WTC11 (cell line): ENCODE measurements around the gene SYT9. TPM values are rescaled to one million over a fixed set of nuclear protein-coding genes. Genes with fewer than 3 reads are reported as not detected.
A peak's percentile ranks its signal among the peaks of the same experiment; 100 is the strongest.

ENCODE experiments used
- ATAC-seq: fragments of 200-7000 bp; cut with Tn5 transposase; 2 replicates; pipeline ENCODE4 v1.10.0; 2021; ENCODE audit warnings: mild to moderate bottlenecking, moderate library complexity
- CTCF ChIA-PET: fragments of 300-600 bp; sonication (Branson Sonifier 250); formaldehyde crosslinking; loops from one replicate; lab custom pipeline; 2021; ENCODE audit warnings: antibody characterized with exemption; lab: Charles Lee
- POLR2A ChIA-PET: fragments of 350-600 bp; sonication (Branson Sonifier 250); formaldehyde crosslinking; loops from one replicate; lab custom pipeline; 2021; ENCODE audit warnings: antibody characterized with exemption; lab: Charles Lee
- DNase-seq: peaks from one replicate; pipeline ENCODE4 v3.0.0; 2021; ENCODE audit warnings: low spot score
- H3K27ac Mint-ChIP-seq: 2 replicates; pipeline ENCODE4 v1.8.0; 2021; ENCODE audit warnings: mixed read lengths
- H3K27me3 Mint-ChIP-seq: 2 replicates; pipeline ENCODE4 v1.8.0; 2021; ENCODE audit warnings: low read depth, mild to moderate bottlenecking, moderate library complexity, mixed read lengths
- H3K36me3 Mint-ChIP-seq: 2 replicates; pipeline ENCODE4 v1.8.0; 2021; ENCODE audit warnings: mixed read lengths
- H3K4me1 Mint-ChIP-seq: 2 replicates; pipeline ENCODE4 v1.8.0; 2022; ENCODE audit warnings: mixed read lengths
- H3K4me3 Mint-ChIP-seq: 2 replicates; pipeline ENCODE4 v1.8.0; 2021; ENCODE audit warnings: mild to moderate bottlenecking, moderate library complexity, mixed read lengths
- H3K9me3 Mint-ChIP-seq: 2 replicates; pipeline ENCODE4 v1.8.0; 2021; ENCODE audit warnings: mixed read lengths
- AR ChIP-seq: fragments of 250-450 bp; sonication (Bioruptor Pico); IDR thresholded peaks from 2 replicates; pipeline ENCODE4 v1.9.0; 2021; ENCODE audit warnings: mild to moderate bottlenecking
- CDX4 ChIP-seq: fragments of 250-450 bp; sonication (Bioruptor Pico); IDR thresholded peaks from 2 replicates; pipeline ENCODE4 v1.9.0; 2021; ENCODE audit warnings: moderate library complexity, mild to moderate bottlenecking, inconsistent platforms, borderline replicate concordance
- E2F5 ChIP-seq: sonication (generic); formaldehyde crosslinking; IDR thresholded peaks from 2 replicates; pipeline ENCODE4 v1.8.1; 2022; ENCODE audit warnings: mild to moderate bottlenecking, moderate library complexity, missing genetic modification reagents
- ELF4 ChIP-seq: sonication (generic); formaldehyde crosslinking; IDR thresholded peaks from 2 replicates; pipeline ENCODE4 v1.8.1; 2022; ENCODE audit warnings: low read depth, mild to moderate bottlenecking, moderate library complexity, missing genetic modification reagents
- ERG ChIP-seq: fragments of 250-450 bp; sonication (Bioruptor Pico); IDR thresholded peaks from 2 replicates; pipeline ENCODE4 v1.8.0; 2021; ENCODE audit warnings: mild to moderate bottlenecking
- FOXP1 ChIP-seq: sonication (generic); formaldehyde crosslinking; IDR thresholded peaks from 2 replicates; pipeline ENCODE4 v1.8.0; 2022; ENCODE audit warnings: missing genetic modification reagents, mild to moderate bottlenecking, moderate library complexity, borderline replicate concordance
- NFYB ChIP-seq: sonication (generic); formaldehyde crosslinking; conservative IDR thresholded peaks from 2 replicates; pipeline ENCODE4 v1.8.0; 2022; ENCODE audit warnings: low read depth, missing genetic modification reagents
- NR1H2 ChIP-seq: sonication (generic); formaldehyde crosslinking; IDR thresholded peaks from 2 replicates; pipeline ENCODE4 v1.9.0; 2021; ENCODE audit warnings: mild to moderate bottlenecking, moderate library complexity, missing genetic modification reagents
- ZNF396 ChIP-seq: fragments of 250-450 bp; sonication (Bioruptor Pico); IDR thresholded peaks from 2 replicates; pipeline ENCODE4 v1.8.0; 2021; ENCODE audit warnings: mild to moderate bottlenecking, moderate library complexity, borderline replicate concordance
- ZNF423 ChIP-seq: fragments of 250-450 bp; sonication (Bioruptor Pico); IDR thresholded peaks from 2 replicates; pipeline ENCODE4 v2.1.2; 2022; ENCODE audit warnings: mild to moderate bottlenecking, moderate library complexity
- ZNF532 ChIP-seq: fragments of 250-450 bp; sonication (Bioruptor Pico); IDR thresholded peaks from 2 replicates; pipeline ENCODE4 v1.9.0; 2021; ENCODE audit warnings: mild to moderate bottlenecking, borderline replicate concordance
- total RNA-seq: library from RNA; stranded (reverse); gene quantifications from 3 replicates; pipeline ENCODE4 v1.2.3, GENCODE V29; 2021

Gene SYT9
- total RNA-seq, 1 experiment from 2014 or later, result 1.3 TPM

- TF ChIP-seq ZNF532 (CRISPR knock-in tag) (no peak), NR1H2 (CRISPR knock-in tag) (no peak)
Measured at GRCh38 chr11:7511401-7511800, 259.7 kb downstream of the SYT9 start (continued).

GRCh38 chr11:7512525-7513233, 261.0 kb downstream of the SYT9 start:
- Mint-ChIP-seq H3K4me3 (peak overlapping the region; percentile 83), H3K4me1 (peaks cover 41% of the 10 kb centered on the region), H3K36me3 (no peaks in the 10 kb centered on the region), H3K9me3 (no peaks in the 10 kb centered on the region), H3K27ac (peak overlapping the region; percentile 63; the same call in 1 of the 2 replicates), H3K27me3 (peaks cover 21% of the 10 kb centered on the region)
- CTCF ChIA-PET, result interaction anchor here (0.8 to 4.3 kb wide), 13 partner anchors 8 to 182 kb away, joined by 3 to 46 read pairs (median 5); partner anchors contain the start of gene OLFML1
- POLR2A ChIA-PET, result no interaction called here
- ATAC-seq, result peak; percentile 6
- peak; percentile 18 for DNase-seq
- TF ChIP-seq FOXP1 (CRISPR knock-in tag) (no peak), E2F5 (CRISPR knock-in tag) (no peak), ZNF423 (CRISPR knock-in tag) (no peak), ZNF396 (CRISPR knock-in tag) (no peak), ELF4 (no peak), NFYB (CRISPR knock-in tag) (no peak), CDX4 (CRISPR knock-in tag) (no peak), AR (CRISPR knock-in tag) (no peak), ERG (CRISPR knock-in tag) (no peak)
- TF ChIP-seq, all 79 proteins: peak for 0
